ENCODE results near the gene HOXD3. TPM values are rescaled to one million over a fixed set of nuclear protein-coding genes. Genes with fewer than 3 reads are reported as not detected.

The HOXD3 gene
- total RNA-seq, result not detected

GRCh38 chr2:176156807-176157498, at the start of gene HOXD3:
HOXD3 (plus strand) TSS chr2:176157307; CDS start chr2:176169115, 11,808 bp downstream.
- ATAC-seq (ENCODE audit: low read depth), result no peak
- POLR2A ChIA-PET, result no interaction called here
- Mint-ChIP-seq H3K9me3 (peaks cover 3% of the 10 kb centered on the region), H3K4me1 (peaks cover 6% of the 10 kb centered on the region), H3K27ac (peak within 1 kb of the TSS; percentile 76), H3K4me3 (peak within 1 kb of the TSS; percentile 53), H3K36me3 (peaks cover 5% of the 10 kb centered on the region), H3K27me3 (peaks cover 86% of the 10 kb centered on the region)
- no peak for DNase-seq

GRCh38 chr2:176107731-176108181, 49.4 kb upstream of the HOXD3 start:
- Mint-ChIP-seq H3K27ac (no peak overlapping the region), H3K9me3 (peaks cover 2% of the 10 kb centered on the region), H3K4me1 (peaks cover 9% of the 10 kb centered on the region), H3K4me3 (no peak overlapping the region), H3K36me3 (peaks cover 2% of the 10 kb centered on the region), H3K27me3 (peaks cover 81% of the 10 kb centered on the region)
- DNase-seq (no peak), ATAC-seq (ENCODE audit: low read depth) (no peak)
- POLR2A ChIA-PET, result no interaction called here

GRCh38 chr2:176109192-176109901, 47.8 kb upstream of the HOXD3 start:
- POLR2A ChIA-PET, result no interaction called here
- no peak overlapping the region for H3K4me3 Mint-ChIP-seq

GRCh38 chr2:176109946-176110345, 47.2 kb upstream of the HOXD3 start:
- H3K27ac Mint-ChIP-seq, result no peak overlapping the region
- peaks cover 8% of the 10 kb centered on the region for H3K4me1 Mint-ChIP-seq
- no peak overlapping the region for H3K4me3 Mint-ChIP-seq
- H3K36me3 Mint-ChIP-seq, result peaks cover 2% of the 10 kb centered on the region
- peaks cover 8% of the 10 kb centered on the region for H3K9me3 Mint-ChIP-seq
- POLR2A ChIA-PET, result no interaction called here
- ATAC-seq (ENCODE audit: low read depth), result no peak
- H3K27me3 Mint-ChIP-seq, result peaks cover 81% of the 10 kb centered on the region
- no peak for DNase-seq

More at GRCh38 chr2:176109192-176109901, 47.8 kb upstream of the HOXD3 start:
- no peak overlapping the region for H3K27ac Mint-ChIP-seq
- peaks cover 2% of the 10 kb centered on the region for H3K36me3 Mint-ChIP-seq
- H3K27me3 Mint-ChIP-seq, result peaks cover 81% of the 10 kb centered on the region
- ATAC-seq (ENCODE audit: low read depth), result no peak
- H3K9me3 Mint-ChIP-seq, result peaks cover 8% of the 10 kb centered on the region
- H3K4me1 Mint-ChIP-seq, result peaks cover 9% of the 10 kb centered on the region
- DNase-seq, result peak; percentile 24

- no peak overlapping the region for H3K27ac Mint-ChIP-seq
- H3K9me3 Mint-ChIP-seq, result peaks cover 8% of the 10 kb centered on the region
- POLR2A ChIA-PET, result no interaction called here
- no peak for ATAC-seq (ENCODE audit: low read depth)
- peaks cover 2% of the 10 kb centered on the region for H3K36me3 Mint-ChIP-seq
- peaks cover 81% of the 10 kb centered on the region for H3K27me3 Mint-ChIP-seq
- DNase-seq, result no peak
- H3K4me3 Mint-ChIP-seq, result no peak overlapping the region
- peaks cover 5% of the 10 kb centered on the region for H3K4me1 Mint-ChIP-seq
Measured at GRCh38 chr2:176110415-176111308, 46.4 kb upstream of the HOXD3 start.

GRCh38 chr2:176111309-176111663, 45.8 kb upstream of the HOXD3 start:
- POLR2A ChIA-PET, result no interaction called here
- peaks cover 2% of the 10 kb centered on the region for H3K36me3 Mint-ChIP-seq
- H3K27ac Mint-ChIP-seq, result no peak overlapping the region

GRCh38 chr2:176111846-176112374, 45.2 kb upstream of the HOXD3 start:
- H3K4me1 Mint-ChIP-seq, result peaks cover 2% of the 10 kb centered on the region
- no peak overlapping the region for H3K27ac Mint-ChIP-seq
- POLR2A ChIA-PET, result no interaction called here
- DNase-seq (no peak), ATAC-seq (ENCODE audit: low read depth) (no peak)
- no peak overlapping the region for H3K4me3 Mint-ChIP-seq
- peaks cover 4% of the 10 kb centered on the region for H3K36me3 Mint-ChIP-seq
- H3K27me3 Mint-ChIP-seq, result peaks cover 84% of the 10 kb centered on the region
- H3K9me3 Mint-ChIP-seq, result peaks cover 8% of the 10 kb centered on the region

More at GRCh38 chr2:176111309-176111663, 45.8 kb upstream of the HOXD3 start:
- no peak overlapping the region for H3K4me3 Mint-ChIP-seq
- no peak for DNase-seq
- ATAC-seq (ENCODE audit: low read depth), result no peak
- H3K27me3 Mint-ChIP-seq, result peaks cover 81% of the 10 kb centered on the region
- H3K4me1 Mint-ChIP-seq, result peaks cover 3% of the 10 kb centered on the region
- peaks cover 8% of the 10 kb centered on the region for H3K9me3 Mint-ChIP-seq

GRCh38 chr2:176112375-176113302, 44.5 kb upstream of the HOXD3 start:
- POLR2A ChIA-PET, result no interaction called here
- H3K36me3 Mint-ChIP-seq, result peaks cover 5% of the 10 kb centered on the region
- no peak overlapping the region for H3K4me3 Mint-ChIP-seq
- DNase-seq, result no peak
- peaks cover 2% of the 10 kb centered on the region for H3K4me1 Mint-ChIP-seq
- ATAC-seq (ENCODE audit: low read depth), result no peak
- H3K27ac Mint-ChIP-seq, result no peak overlapping the region
- H3K9me3 Mint-ChIP-seq, result peaks cover 8% of the 10 kb centered on the region
- H3K27me3 Mint-ChIP-seq, result peaks cover 87% of the 10 kb centered on the region

- Mint-ChIP-seq H3K4me3 (no peak overlapping the region), H3K36me3 (peaks cover 5% of the 10 kb centered on the region), H3K27me3 (peaks cover 96% of the 10 kb centered on the region), H3K9me3 (peaks cover 10% of the 10 kb centered on the region), H3K4me1 (peaks cover 2% of the 10 kb centered on the region), H3K27ac (no peak overlapping the region)
- DNase-seq, result no peak
- POLR2A ChIA-PET, result no interaction called here
- no peak for ATAC-seq (ENCODE audit: low read depth)
Measured at GRCh38 chr2:176114120-176114929, 42.8 kb upstream of the HOXD3 start.

GRCh38 chr2:176114930-176115625, 42.0 kb upstream of the HOXD3 start:
- POLR2A ChIA-PET, result no interaction called here

More at GRCh38 chr2:176114930-176115625, 42.0 kb upstream of the HOXD3 start:
- Mint-ChIP-seq H3K4me1 (peaks cover 2% of the 10 kb centered on the region), H3K4me3 (no peak overlapping the region), H3K9me3 (peaks cover 8% of the 10 kb centered on the region), H3K36me3 (peaks cover 3% of the 10 kb centered on the region), H3K27me3 (peaks cover 96% of the 10 kb centered on the region), H3K27ac (no peak overlapping the region)
- ATAC-seq (ENCODE audit: low read depth) (no peak), DNase-seq (no peak)
